K562 (cell line): ENCODE measurements around the gene RDM1. TPM values are rescaled to one million over a fixed set of nuclear protein-coding genes. Genes with fewer than 3 reads are reported as not detected.

Source experiments
- ATAC-seq: fragments of 200-7000 bp; cut with Tn5 transposase; 3 replicates; pipeline ENCODE4 v1.9.1; 2020; ENCODE audit warnings: moderate library complexity
- BruUV-seq: library from RNA; stranded (reverse); fragments of 400-500 nt; replicated peaks from 2 replicates; lab custom pipeline; 2021; lab: Mats Ljungman, UMichigan
- CTCF ChIA-PET: fragments of 300-600 bp; formaldehyde crosslinking; extraction: SDS; loops from one replicate; lab custom pipeline; 2021; ENCODE audit warnings: low intra/inter-chr PET ratio; lab: Yijun Ruan, JAX
- POLR2A ChIA-PET: fragments of 300-600, 350-650 bp; sonication (Branson Sonifier 250); formaldehyde crosslinking; extraction: SDS; loops from one replicate; lab custom pipeline; 2021; ENCODE audit warnings: antibody characterized with exemption, inconsistent platforms; lab: Yijun Ruan, JAX
- DNase-seq, 4 experiments: peaks; one replicate each; pipeline versions ENCODE4 v3.0.0 to v3.0.0-alpha.2; 2011 to 2018; ENCODE audit warnings: low spot score in 3 of 4, mixed read lengths in 3 of 4; ENCODE audit errors: extremely low read depth in 1 of 4
- FAIRE-seq: peaks from 2 replicates; lab custom pipeline; 2011; peaks lifted over from hg19 to GRCh38; lab: Jason Lieb, UNC
- H2AFZ ChIP-seq: 2 replicates; pipeline ENCODE4 v1.6.0; 2011; ENCODE audit warnings: low read depth, low read length, control low read depth, inconsistent platforms
- H3K27ac ChIP-seq: fragments of 200-600 bp; 3 replicates; pipeline ENCODE4 v1.8.0; 2011; ENCODE audit warnings: low read depth, mild to moderate bottlenecking, control low read depth, inconsistent platforms, low read length, moderate library complexity, mixed read lengths; ENCODE audit errors: extremely low read depth
- H3K27me3 ChIP-seq, 2 experiments: fragments of 300-600 bp in 1 of 2; 2 replicates in 1 of 2; 3 replicates in 1 of 2; pipeline versions ENCODE4 v1.6.0 to v1.8.0; 2011; ENCODE audit warnings: inconsistent platforms in 2 of 2, low read length in 2 of 2, mild to moderate bottlenecking in 1 of 2, mixed read lengths in 1 of 2, moderate library complexity in 1 of 2; ENCODE audit not compliant: control insufficient read depth in 2 of 2, insufficient read depth in 2 of 2
- H3K36me3 ChIP-seq: fragments of 300-600 bp; 3 replicates; pipeline ENCODE4 v1.8.0; 2011; ENCODE audit warnings: mild to moderate bottlenecking, low read length, inconsistent platforms; ENCODE audit not compliant: control insufficient read depth, insufficient read depth
- H3K4me1 ChIP-seq, 2 experiments: fragments of 200-600 bp in 1 of 2; replicated peaks in 1 of 2; 2 replicates in 1 of 2; 3 replicates in 1 of 2; pipeline versions ENCODE4 v1.5.1 to v1.8.0; 2011; ENCODE audit warnings: inconsistent platforms in 2 of 2, low read length in 2 of 2, mild to moderate bottlenecking in 1 of 2, mixed read lengths in 1 of 2, moderate library complexity in 1 of 2; ENCODE audit not compliant: control insufficient read depth in 2 of 2, insufficient read depth in 2 of 2
- H3K4me2 ChIP-seq: 2 replicates; pipeline ENCODE4 v1.6.1; 2011; ENCODE audit warnings: low read length, control low read depth, inconsistent platforms, mixed read lengths; ENCODE audit not compliant: insufficient read depth
- H3K4me3 ChIP-seq: fragments of 200-600 bp; sonication (generic), shearing (Covaris generic); 2 replicates; pipeline ENCODE4 v1.5.1; 2016; ENCODE audit warnings: control low read depth, inconsistent platforms
- H3K79me2 ChIP-seq: fragments of 200-600 bp; 3 replicates; pipeline ENCODE4 v1.8.0; 2011; ENCODE audit warnings: low read length, inconsistent platforms; ENCODE audit not compliant: control insufficient read depth, insufficient read depth
- H3K9ac ChIP-seq, 2 experiments: 2 replicates each; pipeline versions ENCODE4 v1.6.0 to v1.6.1; 2011; ENCODE audit warnings: low read depth in 2 of 2, low read length in 2 of 2, control low read depth in 1 of 2, inconsistent platforms in 1 of 2, mild to moderate bottlenecking in 1 of 2, mixed read lengths in 1 of 2; ENCODE audit not compliant: insufficient read depth in 1 of 2
- H3K9me1 ChIP-seq: one replicate; pipeline ENCODE4 v1.6.0; 2011; ENCODE audit warnings: inconsistent platforms, mild to moderate bottlenecking, low read length, moderate library complexity; ENCODE audit not compliant: control insufficient read depth, insufficient read depth
- H3K9me3 ChIP-seq: replicated peaks from 2 replicates; pipeline ENCODE4 v1.5.1; 2011; ENCODE audit warnings: low read depth, low read length, inconsistent platforms; ENCODE audit not compliant: control insufficient read depth, insufficient read depth
- H4K20me1 ChIP-seq: replicated peaks from 2 replicates; pipeline ENCODE4 v1.6.1; 2011; ENCODE audit warnings: low read length, inconsistent platforms, mixed read lengths; ENCODE audit not compliant: control insufficient read depth, insufficient read depth
- ATF3 ChIP-seq, 2 experiments: fragments of 450-650 bp in 1 of 2; sonication (generic) in 1 of 2; formaldehyde crosslinking in 1 of 2; IDR thresholded peaks in 1 of 2; conservative IDR thresholded peaks in 1 of 2; 2 replicates each; pipeline versions ENCODE4 v1.6.1 to v1.8.1; 2016 to 2023; ENCODE audit warnings: mild to moderate bottlenecking in 2 of 2, moderate library complexity in 2 of 2, inconsistent platforms in 1 of 2, missing genetic modification reagents in 1 of 2
- E2F5 ChIP-seq: sonication (generic); formaldehyde crosslinking; IDR thresholded peaks from 2 replicates; pipeline ENCODE4 v1.8.0; 2022; ENCODE audit warnings: mild to moderate bottlenecking, missing genetic modification reagents
- THAP7 ChIP-seq: fragments of 250-450 bp; sonication (Bioruptor Pico); IDR thresholded peaks from 2 replicates; pipeline ENCODE4 v1.5.0; 2021
- ZNF444 ChIP-seq: fragments of 250-450 bp; sonication (Bioruptor Pico); IDR thresholded peaks from 2 replicates; pipeline ENCODE4 v1.4.0; 2020; ENCODE audit warnings: mild to moderate bottlenecking, moderate library complexity
- ZNF586 ChIP-seq: fragments of 450-650 bp; formaldehyde crosslinking; conservative IDR thresholded peaks from 2 replicates; pipeline ENCODE4 v1.4.0; 2020; ENCODE audit warnings: mild to moderate bottlenecking, moderate library complexity
- WGBS: fragments of 100-300 bp; shearing (Covaris generic); methylation state at CpG from one replicate; pipeline ENCODE4 v1.1.6; 2016; ENCODE audit warnings: low coverage, mixed read lengths; ENCODE audit not compliant: insufficient coverage; ENCODE audit errors: missing lambda C conversion rate; 5-methylcytosine and 5-hydroxymethylcytosine counted together
- in situ Hi-C: fragments of 300-500 bp; cut with MboI; formaldehyde crosslinking; loops from 4 replicates; pipeline ENCODE4 v1.15.0; 2018; ENCODE audit warnings: inconsistent platforms, mixed read lengths
- intact Hi-C: fragments of 100-400 bp; cut with micrococcal nuclease; formaldehyde crosslinking; loops from 2 replicates; pipeline ENCODE4 v1.14.2; 2022
- polyA plus RNA-seq, 8 experiments: library from polyadenylated mRNA; depleted of rRNA in 4 of 8; stranded (reverse) in 5 of 8; unstranded in 3 of 8; fragments of >200 nt; fragmentation: Nextera tagmentation in 2 of 8; fragmentation: Illumina TruSeq in 1 of 8; extraction: Ambion mirVana in 2 of 8; extraction: Trizol in 1 of 8; gene quantifications; 2 replicates each; pipeline versions ENCODE4 v1.2.1 to v1.2.3, GENCODE V29; 2011 to 2014; ENCODE audit warnings: inconsistent platforms in 1 of 8, missing spikeins in 1 of 8
- total RNA-seq, 7 experiments: library from RNA; depleted of rRNA in 6 of 7; stranded (reverse); fragments of >200 nt in 6 of 7; fragmentation: Illumina TruSeq in 2 of 7; extraction: Trizol in 2 of 7; gene quantifications; 2 replicates each; pipeline versions ENCODE4 v1.2.1 to v1.2.3, GENCODE V29; 2011 to 2021; ENCODE audit warnings: low replicate concordance in 1 of 7

RDM1 gene
- total and polyA plus RNA-seq, 9 of the 15 experiments (the other 6 are each of a cell fraction or from before 2014, with no cell fraction given): 2.5 to 11.2 (median 5.4) TPM

- TF ChIP-seq THAP7 (CRISPR knock-in tag): no peak
- peak; percentile 51 for TF ChIP-seq ATF3 (IDR thresholded peaks at IDR 0.05)
- TF ChIP-seq ATF3 (CRISPR knock-in tag; conservative IDR thresholded peaks at IDR 0.05): no peak
- TF ChIP-seq ZNF444 (CRISPR knock-in tag): no peak
- TF ChIP-seq E2F5 (CRISPR knock-in tag): no peak
- no peak for TF ChIP-seq ZNF586 (CRISPR knock-in tag)
- peak within 1 kb of the TSS; percentile 33; the same call in 1 of the 3 replicates for H3K27ac ChIP-seq
- intact Hi-C loops: loop anchor here (2.0 to 10.0 kb wide), 3 partner anchors 31 to 179 kb away; partner anchors contain the start of gene C17orf50
- no peaks in the 10 kb centered on the region for H3K79me2 ChIP-seq
- H3K9me3 ChIP-seq: no peaks in the 10 kb centered on the region
- peaks cover 7 to 18% of the 10 kb centered on the region in 2 experiments; a peak in 3 of 5 replicates for H3K4me1 ChIP-seq
- ATAC-seq (no peak), FAIRE-seq (no peak), DNase-seq (no peak)
- H3K9me1 ChIP-seq: peaks cover 3% of the 10 kb centered on the region
- POLR2A ChIA-PET: interaction anchor here (0.8 to 1.3 kb wide), 6 partner anchors 12 to 135 kb away, joined by 3 to 9 read pairs (median 4); no protein-coding TSS in a partner anchor
- peak within 1 kb of the TSS; percentile 15; the same call in 1 of the 2 replicates for H2AFZ ChIP-seq
- no peak within 1 kb of the TSS for H3K4me3 ChIP-seq
- CTCF ChIA-PET: no interaction called here
- no peaks in the 10 kb centered on the region for H4K20me1 ChIP-seq
- no TSS peak for BruUV-seq
- H3K4me2 ChIP-seq: peak within 1 kb of the TSS; percentile 32
- no peak within 1 kb of the TSS for H3K9ac ChIP-seq
- 41% methylated on average over 2 of the region's 2 CpGs for WGBS
- no peaks in the 10 kb centered on the region for H3K36me3 ChIP-seq
- in situ Hi-C loops: no loop called here
- no peaks in the 10 kb centered on the region for H3K27me3 ChIP-seq
These were observed 13.0 kb upstream of the RDM1 start, which contains the start of gene LYZL6 for GRCh38 chr17:35943537-35943936. Gene LYZL6 (minus strand): TSS chr17:35943713. CDS start chr17:35939356, 4,357 bp downstream.
